B cell (primary cell): Measurements from ENCODE around the gene SMTNL2. TPM values are rescaled to one million over a fixed set of nuclear protein-coding genes. Genes with fewer than 3 reads are reported as not detected.

Source experiments
- ATAC-seq: fragments of 200-7000 bp; cut with Tn5 transposase; one replicate; pipeline ENCODE4 v1.10.0; 2021; ENCODE audit warnings: low read depth, mild to moderate bottlenecking, moderate number of reproducible peaks, moderate library complexity
- CTCF ChIA-PET: fragments of 350-600 bp; sonication (Branson Sonifier 250); formaldehyde crosslinking; loops from one replicate; lab custom pipeline; 2021; ENCODE audit warnings: antibody characterized with exemption, inconsistent platforms; lab: Charles Lee
- POLR2A ChIA-PET: fragments of 350-600 bp; sonication (Branson Sonifier 250); formaldehyde crosslinking; loops from one replicate; lab custom pipeline; 2021; ENCODE audit warnings: antibody characterized with exemption; lab: Charles Lee
- DNase-seq: peaks from one replicate; pipeline ENCODE4 v3.0.0; 2013
- H2AFZ ChIP-seq: 2 replicates; pipeline ENCODE4 v1.6.1; 2012; ENCODE audit warnings: mild to moderate bottlenecking, low read depth, low read length; ENCODE audit not compliant: insufficient read depth, poor library complexity, severe bottlenecking
- H3K27ac ChIP-seq, 2 donors: 1 replicate in 1 of 2; 2 replicates in 1 of 2; pipeline ENCODE4 v1.5.1; 2012 to 2013; ENCODE audit warnings: low read length in 2 of 2, mild to moderate bottlenecking in 2 of 2, moderate library complexity in 1 of 2
- H3K27me3 ChIP-seq, 4 experiments: fragments of 200-600 bp in 1 of 4; sonication (generic) in 1 of 4; replicated peaks in 1 of 4; 1 replicate in 2 of 4; 2 replicates in 2 of 4; pipeline versions ENCODE4 v1.6.1 to v1.7.0; 2013 to 2016; ENCODE audit warnings: low read length in 3 of 4, mild to moderate bottlenecking in 2 of 4, mixed read lengths in 1 of 4, moderate library complexity in 1 of 4; ENCODE audit not compliant: insufficient read depth in 4 of 4, control insufficient read depth in 3 of 4; ENCODE audit errors: control extremely low read depth in 1 of 4
- H3K36me3 ChIP-seq, 2 experiments: replicated peaks in 1 of 2; 1 replicate in 1 of 2; 2 replicates in 1 of 2; pipeline versions ENCODE4 v1.6.1 to v1.7.1; 2013; ENCODE audit warnings: low read length in 1 of 2; ENCODE audit not compliant: insufficient read depth in 2 of 2, control insufficient read depth in 1 of 2; ENCODE audit errors: control extremely low read depth in 1 of 2, extremely low read depth in 1 of 2
- H3K4me1 ChIP-seq, 2 donors: fragments of 200-600 bp in 1 of 2; sonication (generic) in 1 of 2; 1 replicate in 1 of 2; 2 replicates in 1 of 2; pipeline versions ENCODE4 v1.5.1 to v1.6.1; 2013 to 2017; ENCODE audit warnings: low read length in 2 of 2; ENCODE audit not compliant: control insufficient read depth in 2 of 2, insufficient read depth in 2 of 2
- H3K4me2 ChIP-seq: replicated peaks from 2 replicates; pipeline ENCODE3; 2012; ENCODE audit warnings: mild to moderate bottlenecking, low read depth, low read length; ENCODE audit not compliant: poor library complexity, severe bottlenecking
- H3K4me3 ChIP-seq, 5 experiments: fragments of 200-600 bp in 1 of 5; sonication (generic) in 1 of 5; 1 replicate in 3 of 5; 2 replicates in 2 of 5; pipeline versions ENCODE4 v1.5.1 to v1.7.0; 2011 to 2016; ENCODE audit warnings: low read length in 4 of 5, mild to moderate bottlenecking in 4 of 5, low read depth in 2 of 5, control low read depth in 1 of 5, moderate library complexity in 1 of 5; ENCODE audit not compliant: insufficient read depth in 1 of 5; ENCODE audit errors: control extremely low read depth in 1 of 5, extremely low read depth in 1 of 5
- H3K79me2 ChIP-seq: fragments of 200-600 bp; sonication (generic); one replicate; pipeline ENCODE4 v1.6.0; 2016; ENCODE audit warnings: low read length; ENCODE audit not compliant: control insufficient read depth, insufficient read depth
- H3K9ac ChIP-seq: fragments of 200-600 bp; sonication (generic); 2 replicates; pipeline ENCODE4 v1.6.1; 2017; ENCODE audit warnings: mild to moderate bottlenecking, low read length, moderate library complexity
- H3K9me3 ChIP-seq, 3 donors: one replicate each; pipeline versions ENCODE4 v1.6.1 to v1.7.1; 2013; ENCODE audit warnings: low read length in 2 of 3; ENCODE audit not compliant: control insufficient read depth in 2 of 3, insufficient read depth in 1 of 3; ENCODE audit errors: control extremely low read depth in 1 of 3
- H4K20me1 ChIP-seq: 2 replicates; pipeline ENCODE4 v1.6.0; 2012; ENCODE audit warnings: mild to moderate bottlenecking, low read length; ENCODE audit not compliant: insufficient read depth, control insufficient read depth, poor library complexity, severe bottlenecking
- H3K27ac Mint-ChIP-seq: one replicate; pipeline ENCODE4 v1.8.0; 2021; ENCODE audit warnings: mixed read lengths
- H3K27me3 Mint-ChIP-seq: one replicate; pipeline ENCODE4 v1.8.0; 2021; ENCODE audit warnings: mixed read lengths
- H3K4me1 Mint-ChIP-seq: one replicate; pipeline ENCODE4 v1.8.0; 2021; ENCODE audit warnings: mixed read lengths
- H3K4me3 Mint-ChIP-seq: one replicate; pipeline ENCODE4 v1.8.0; 2021; ENCODE audit warnings: mixed read lengths
- H3K9me3 Mint-ChIP-seq: one replicate; pipeline ENCODE4 v1.8.0; 2022; ENCODE audit warnings: mixed read lengths; ENCODE audit not compliant: insufficient read depth
- EZH2 ChIP-seq: IDR thresholded peaks from 2 replicates; pipeline ENCODE4 v1.6.1; 2012; ENCODE audit warnings: borderline replicate concordance, low read depth, mild to moderate bottlenecking, moderate library complexity, low read length; ENCODE audit not compliant: insufficient read depth, poor library complexity, severe bottlenecking
- WGBS: methylation state at CpG from one replicate; pipeline ENCODE4 v1.1.5; 2013; ENCODE audit warnings: missing lambda C conversion rate; ENCODE audit not compliant: insufficient coverage; 5-methylcytosine and 5-hydroxymethylcytosine counted together
- intact Hi-C: fragments of 100-400 bp; cut with micrococcal nuclease; formaldehyde crosslinking; loops from one replicate; pipeline ENCODE4 v1.10.0; 2022
- polyA plus RNA-seq: library from polyadenylated mRNA; depleted of rRNA; stranded (reverse); fragments of >200 nt; gene quantifications from 2 replicates; pipeline ENCODE4 v1.2.3, GENCODE V29; 2012
- total RNA-seq, 2 donors: library from RNA; stranded (reverse); fragments of 120-200 nt in 1 of 2; gene quantifications; 1 replicate in 1 of 2; 2 replicates in 1 of 2; pipeline versions ENCODE4 v1.2.3 to v1.2.4, GENCODE V29; 2013 to 2022
- TF ChIP-seq, protein P1 (sequence below): fragments of 200-600 bp; IDR thresholded peaks from one replicate; pipeline ENCODE4 v1.8.0; 2022; ENCODE audit warnings: antibody characterized with exemption, mild to moderate bottlenecking

SMTNL2 gene
- total and polyA plus RNA-seq, 2 donors (not counting 1 experiment from before 2014, with no cell fraction given): not detected

DNA sequence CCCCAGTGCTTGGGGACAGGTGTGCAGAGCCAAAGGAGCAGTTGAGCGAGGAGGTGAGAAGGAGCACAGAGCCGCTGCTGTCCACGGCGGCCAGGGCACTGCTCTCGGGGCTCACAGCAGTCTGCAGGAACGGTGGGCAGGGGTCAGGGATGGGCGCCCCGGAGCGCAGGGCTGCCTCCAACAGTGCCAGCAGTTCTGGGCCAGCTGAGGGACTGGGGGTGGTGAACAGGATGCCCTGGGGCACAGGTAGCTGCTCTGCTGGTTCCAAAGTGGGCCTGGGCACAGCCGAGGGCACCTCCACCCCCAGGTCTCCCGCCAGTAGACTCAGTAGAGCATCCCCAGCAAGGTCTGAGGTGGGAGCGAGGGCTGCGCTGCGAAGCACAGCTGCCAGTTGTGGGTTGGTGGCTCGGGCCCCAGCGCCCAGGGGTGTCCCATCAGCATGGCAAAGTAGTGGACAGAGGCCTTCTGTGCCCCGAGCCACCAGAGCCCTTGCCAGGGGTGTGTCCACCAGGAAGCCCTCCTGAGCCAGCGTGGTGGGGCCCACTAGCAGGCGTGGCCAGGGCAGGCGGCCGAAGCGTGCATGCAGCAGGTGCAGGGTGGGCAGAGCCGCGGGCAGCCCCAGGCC is 25.9 kb upstream of the SMTNL2 start:
- Histone ChIP-seq H3K4me2 (no peak overlapping the region), H3K36me3 (no peaks in the 10 kb centered on the region), H3K27ac (no peak overlapping the region), H3K4me3 (no peak overlapping the region), H4K20me1 (peaks cover 13% of the 10 kb centered on the region), H3K9ac (no peak overlapping the region), H2AFZ (no peak overlapping the region), H3K27me3 (no peaks in the 10 kb centered on the region), H3K79me2 (peaks cover 17% of the 10 kb centered on the region), H3K9me3 (no peaks in the 10 kb centered on the region), H3K4me1 (peaks cover 28 to 33% of the 10 kb centered on the region in 2 donors)
- Mint-ChIP-seq H3K27me3 (no peaks in the 10 kb centered on the region), H3K27ac (no peak overlapping the region), H3K9me3 (no peaks in the 10 kb centered on the region), H3K4me1 (peaks cover 41% of the 10 kb centered on the region), H3K4me3 (no peak overlapping the region)
- 97% methylated on average over 24 of the region's 24 CpGs for WGBS
- intact Hi-C loops: no loop called here
- no peak for DNase-seq
- TF ChIP-seq, protein P1, sequence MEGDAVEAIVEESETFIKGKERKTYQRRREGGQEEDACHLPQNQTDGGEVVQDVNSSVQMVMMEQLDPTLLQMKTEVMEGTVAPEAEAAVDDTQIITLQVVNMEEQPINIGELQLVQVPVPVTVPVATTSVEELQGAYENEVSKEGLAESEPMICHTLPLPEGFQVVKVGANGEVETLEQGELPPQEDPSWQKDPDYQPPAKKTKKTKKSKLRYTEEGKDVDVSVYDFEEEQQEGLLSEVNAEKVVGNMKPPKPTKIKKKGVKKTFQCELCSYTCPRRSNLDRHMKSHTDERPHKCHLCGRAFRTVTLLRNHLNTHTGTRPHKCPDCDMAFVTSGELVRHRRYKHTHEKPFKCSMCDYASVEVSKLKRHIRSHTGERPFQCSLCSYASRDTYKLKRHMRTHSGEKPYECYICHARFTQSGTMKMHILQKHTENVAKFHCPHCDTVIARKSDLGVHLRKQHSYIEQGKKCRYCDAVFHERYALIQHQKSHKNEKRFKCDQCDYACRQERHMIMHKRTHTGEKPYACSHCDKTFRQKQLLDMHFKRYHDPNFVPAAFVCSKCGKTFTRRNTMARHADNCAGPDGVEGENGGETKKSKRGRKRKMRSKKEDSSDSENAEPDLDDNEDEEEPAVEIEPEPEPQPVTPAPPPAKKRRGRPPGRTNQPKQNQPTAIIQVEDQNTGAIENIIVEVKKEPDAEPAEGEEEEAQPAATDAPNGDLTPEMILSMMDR: no peak
- TF ChIP-seq EZH2: no peak
- CTCF ChIA-PET: interaction anchor here (5.9 kb wide), 1 partner anchor 8 kb away, joined by 48 read pairs; no protein-coding TSS in a partner anchor
- POLR2A ChIA-PET: no interaction called here
- no peak for ATAC-seq

DNA sequence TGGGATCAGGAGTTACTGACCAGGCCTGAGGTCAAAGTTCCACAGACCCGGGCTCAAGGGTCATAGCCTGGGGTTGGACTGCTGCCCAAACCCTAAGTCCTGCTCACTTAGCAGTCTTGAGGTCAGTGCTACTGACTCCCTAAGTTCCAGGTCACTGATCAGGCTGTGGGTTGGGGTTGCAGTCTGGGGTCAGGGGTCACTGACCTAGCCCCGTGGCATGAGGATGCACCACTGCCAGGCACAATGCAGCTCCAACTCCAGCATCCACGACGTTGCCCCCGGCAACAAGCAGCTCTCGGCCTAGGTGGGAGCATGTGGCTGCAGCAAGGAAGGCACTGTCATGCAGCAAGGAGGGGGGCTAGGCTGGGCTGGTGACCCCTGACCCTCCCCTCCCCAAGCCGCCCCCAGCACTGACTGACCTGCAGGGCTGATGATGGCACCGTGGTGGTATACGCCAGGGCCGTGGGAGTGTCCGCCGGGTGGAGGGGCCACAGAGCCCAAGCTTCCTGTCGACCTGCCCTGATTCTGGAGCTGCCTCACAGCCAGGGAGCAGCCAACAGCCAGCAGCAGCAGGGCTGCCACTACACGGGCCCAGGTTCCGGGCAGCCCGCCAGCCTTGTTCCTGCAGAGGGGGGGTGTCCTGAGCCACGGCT is 25.1 kb upstream of the SMTNL2 start:
- H3K4me3 ChIP-seq: no peak overlapping the region
- H4K20me1 ChIP-seq: peaks cover 6% of the 10 kb centered on the region
- intact Hi-C loops: no loop called here
- Mint-ChIP-seq H3K27me3 (no peaks in the 10 kb centered on the region), H3K27ac (no peak overlapping the region), H3K4me1 (peaks cover 34% of the 10 kb centered on the region), H3K9me3 (no peaks in the 10 kb centered on the region), H3K4me3 (no peak overlapping the region)
- H3K36me3 ChIP-seq: no peaks in the 10 kb centered on the region
- no peak overlapping the region for H3K4me2 ChIP-seq
- ChIA-PET POLR2A (no interaction called here), CTCF (no interaction called here)
- no peaks in the 10 kb centered on the region for H3K9me3 ChIP-seq
- peaks cover 9% of the 10 kb centered on the region for H3K79me2 ChIP-seq
- H3K9ac ChIP-seq: no peak overlapping the region
- WGBS: 92% methylated on average over 16 of the region's 17 CpGs
- H3K27ac ChIP-seq: no peak overlapping the region
- no peak for ATAC-seq
- no peaks in the 10 kb centered on the region for H3K27me3 ChIP-seq
- H2AFZ ChIP-seq: no peak overlapping the region
- DNase-seq: no peak
- TF ChIP-seq, protein P1: no peak
- no peak for TF ChIP-seq EZH2
- H3K4me1 ChIP-seq: peaks cover 22 to 26% of the 10 kb centered on the region in 2 donors
